OCI-LY1 (cell line): ENCODE data around the gene CEP63.

Experiments used
- H2AFZ ChIP-seq: fragments of 200-600 bp; sonication (generic), shearing (Covaris generic); 2 replicates; pipeline ENCODE4 v1.6.0; 2014; ENCODE audit warnings: antibody characterized with exemption, mild to moderate bottlenecking, low read length
- H3F3A ChIP-seq: fragments of 200-600 bp; sonication (generic), shearing (Covaris generic); 2 replicates; pipeline ENCODE4 v1.6.0; 2014; ENCODE audit warnings: mild to moderate bottlenecking, antibody characterized with exemption, low read length, moderate library complexity; ENCODE audit not compliant: insufficient read depth
- H3K27ac ChIP-seq: fragments of 200-600 bp; sonication (generic); 2 replicates; pipeline ENCODE4 v1.5.1; 2014; ENCODE audit warnings: low read length, mixed run types, mild to moderate bottlenecking, low read depth; ENCODE audit not compliant: poor library complexity, severe bottlenecking
- H3K27me3 ChIP-seq: fragments of 200-600 bp; sonication (generic); 2 replicates; pipeline ENCODE4 v1.6.0; 2014; ENCODE audit warnings: antibody characterized with exemption, mild to moderate bottlenecking, low read length, moderate library complexity; ENCODE audit not compliant: insufficient read depth
- H3K36me3 ChIP-seq: fragments of 200-600 bp; sonication (generic); 2 replicates; pipeline ENCODE4 v1.6.1; 2014; ENCODE audit warnings: mild to moderate bottlenecking, antibody characterized with exemption, low read length, moderate library complexity, mixed read lengths; ENCODE audit not compliant: insufficient read depth
- H3K4me1 ChIP-seq: fragments of 200-600 bp; sonication (generic); 2 replicates; pipeline ENCODE4 v1.5.1; 2014; ENCODE audit warnings: mild to moderate bottlenecking, low read length, moderate library complexity; ENCODE audit not compliant: insufficient read depth, severe bottlenecking
- H3K4me2 ChIP-seq: fragments of 200-600 bp; sonication (generic), shearing (Covaris generic); 2 replicates; pipeline ENCODE4 v1.6.1; 2014; ENCODE audit warnings: low read length
- H3K4me3 ChIP-seq: fragments of 200-600 bp; sonication (generic); 2 replicates; pipeline ENCODE4 v1.5.1; 2014; ENCODE audit warnings: low read length, low read depth, mild to moderate bottlenecking, mixed read lengths; ENCODE audit not compliant: poor library complexity, severe bottlenecking
- H3K79me2 ChIP-seq: fragments of 200-600 bp; shearing (Covaris generic); 2 replicates; pipeline ENCODE4 v1.6.1; 2016; ENCODE audit warnings: mixed run types, low read length, mixed read lengths; ENCODE audit not compliant: insufficient read depth
- H3K9ac ChIP-seq: fragments of 200-600 bp; sonication (generic), shearing (Covaris generic); 2 replicates; pipeline ENCODE4 v1.6.1; 2014; ENCODE audit warnings: mild to moderate bottlenecking, low read length, mixed read lengths
- H3K9me2 ChIP-seq: fragments of 200-600 bp; sonication (generic), shearing (Covaris generic); 2 replicates; pipeline ENCODE4 v1.6.1; 2014; ENCODE audit warnings: low read depth, mild to moderate bottlenecking, low read length, mixed read lengths
- H3K9me3 ChIP-seq: fragments of 200-600 bp; shearing (Covaris generic); 2 replicates; pipeline ENCODE4 v1.6.1; 2014; ENCODE audit warnings: low read length, mixed read lengths
- H4K20me1 ChIP-seq: fragments of 200-600 bp; sonication (generic), shearing (Covaris generic); 2 replicates; pipeline ENCODE4 v1.6.0; 2016; ENCODE audit warnings: mild to moderate bottlenecking, low read length; ENCODE audit not compliant: insufficient read depth
- CTCF ChIP-seq: fragments of 200-600 bp; sonication (generic), shearing (Covaris generic); IDR thresholded peaks from 2 replicates; pipeline ENCODE4 v1.5.1; 2017; ENCODE audit warnings: mild to moderate bottlenecking, antibody characterized with exemption, low read length, moderate library complexity, mixed read lengths
- EZH2 ChIP-seq: fragments of 200-600 bp; sonication (generic), shearing (Covaris generic); IDR thresholded peaks from 2 replicates; pipeline ENCODE4 v1.8.0; 2017; ENCODE audit warnings: borderline replicate concordance, mixed run types, mild to moderate bottlenecking, antibody characterized with exemption, low read length, moderate library complexity, mixed read lengths

CEP63 gene

GRCh38 chr3:134522541-134522940, 36.7 kb downstream of the CEP63 start:
- peaks cover 33% of the 10 kb centered on the region for H3K9me3 ChIP-seq
- no peaks in the 10 kb centered on the region for H3K79me2 ChIP-seq

GRCh38 chr3:134525293-134525692, 39.4 kb downstream of the CEP63 start:
- no peaks in the 10 kb centered on the region for H3K9me2 ChIP-seq
- no peaks in the 10 kb centered on the region for H3K36me3 ChIP-seq
- no peak overlapping the region for H3K4me2 ChIP-seq
- H3F3A ChIP-seq: no peaks in the 10 kb centered on the region
- no peak overlapping the region for H3K4me3 ChIP-seq
- no peak for TF ChIP-seq EZH2
- no peak for TF ChIP-seq CTCF
- no peaks in the 10 kb centered on the region for H3K27me3 ChIP-seq
- H4K20me1 ChIP-seq: no peaks in the 10 kb centered on the region
- peaks cover 27% of the 10 kb centered on the region for H3K9me3 ChIP-seq
- no peak overlapping the region for H2AFZ ChIP-seq
- no peak overlapping the region for H3K27ac ChIP-seq
- H3K4me1 ChIP-seq: no peaks in the 10 kb centered on the region
- no peaks in the 10 kb centered on the region for H3K79me2 ChIP-seq
- H3K9ac ChIP-seq: no peak overlapping the region

More at GRCh38 chr3:134522541-134522940, 36.7 kb downstream of the CEP63 start:
- Histone ChIP-seq H2AFZ (no peak overlapping the region), H3K9me2 (no peaks in the 10 kb centered on the region), H3F3A (no peaks in the 10 kb centered on the region), H3K27me3 (no peaks in the 10 kb centered on the region), H3K9ac (no peak overlapping the region), H3K4me2 (no peak overlapping the region), H3K4me3 (no peak overlapping the region), H4K20me1 (no peaks in the 10 kb centered on the region), H3K36me3 (no peaks in the 10 kb centered on the region; the same call in none of the 2 replicates), H3K27ac (no peak overlapping the region), H3K4me1 (no peaks in the 10 kb centered on the region)
- TF ChIP-seq CTCF: no peak
- no peak for TF ChIP-seq EZH2

- Histone ChIP-seq H3K9me3 (peaks cover 24% of the 10 kb centered on the region), H3K4me3 (no peak overlapping the region), H3K36me3 (no peaks in the 10 kb centered on the region), H3K9me2 (no peaks in the 10 kb centered on the region), H3K9ac (no peak overlapping the region), H3K79me2 (no peaks in the 10 kb centered on the region), H3F3A (no peaks in the 10 kb centered on the region), H3K4me1 (no peaks in the 10 kb centered on the region), H2AFZ (no peak overlapping the region), H4K20me1 (no peaks in the 10 kb centered on the region), H3K27ac (no peak overlapping the region), H3K27me3 (no peaks in the 10 kb centered on the region), H3K4me2 (no peak overlapping the region)
- TF ChIP-seq CTCF: no peak
Measured at GRCh38 chr3:134526319-134526718, 40.5 kb downstream of the CEP63 start.
